ENCODE measurements around the gene CEP131.

DNA sequence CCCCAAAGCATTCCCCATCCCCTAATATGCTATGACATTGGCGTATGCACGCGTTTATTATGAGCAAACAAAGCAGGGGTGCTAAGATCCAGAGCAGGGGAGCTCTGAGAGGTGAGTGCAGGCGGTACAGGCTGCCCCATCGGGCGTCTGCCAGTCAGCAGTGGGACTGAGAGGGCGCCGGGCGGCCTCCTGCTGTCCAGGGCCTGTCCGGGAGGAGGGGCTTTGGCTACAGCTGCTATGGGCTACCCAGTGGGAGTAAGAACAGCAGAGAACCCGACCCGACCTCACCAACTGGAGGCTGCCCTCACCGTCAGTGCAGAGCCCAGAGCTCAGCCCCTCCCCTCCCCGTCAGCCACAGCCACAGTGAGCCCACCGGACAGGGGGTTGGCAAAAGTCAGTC, 38.2 kb downstream of the CEP131 start:
- TF ChIP-seq BHLHE40 (IDR thresholded peaks at IDR 0.05; ENCODE audit: borderline replicate concordance) (no peak), ZNF384 (IDR thresholded peaks at IDR 0.05) (no peak), ARNT (IDR thresholded peaks at IDR 0.05) (no peak), FOXA1 (IDR thresholded peaks at IDR 0.05) (no peak), SP1 (IDR thresholded peaks at IDR 0.05) (no peak)
